ENCODE data around the gene OR6Y1. TPM values are rescaled to one million over a fixed set of nuclear protein-coding genes. Genes with fewer than 3 reads are reported as not detected.

Gene OR6Y1
- total and polyA plus RNA-seq, 2 donors from 2014 or later, result not detected

DNA sequence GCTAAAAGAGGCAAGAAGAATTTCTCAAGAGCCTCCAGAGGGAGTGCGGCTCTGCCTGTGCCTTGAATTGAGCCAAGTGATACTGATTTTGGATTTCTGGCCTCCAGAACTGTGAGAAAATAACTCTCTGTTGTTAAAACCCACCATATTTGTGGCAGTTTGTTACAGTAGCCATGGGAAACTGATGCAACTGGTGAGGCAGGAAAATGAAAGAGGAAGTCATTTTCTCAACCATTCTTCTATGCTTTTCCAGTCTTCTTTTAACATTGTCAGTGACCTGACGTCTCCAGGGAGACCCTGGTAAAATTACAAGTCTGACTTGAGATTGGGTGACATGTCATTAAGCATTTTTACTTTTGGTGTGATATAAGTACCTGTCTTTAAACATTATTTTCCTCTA lies 10.4 kb upstream of the OR6Y1 start:
- TF ChIP-seq CTCF (IDR thresholded peaks at IDR 0.05; ENCODE audit: borderline replicate concordance, extremely low read depth, insufficient read depth), result no peak
- H3K4me3 ChIP-seq (ENCODE audit: low read length in 3 of 3), result no peak overlapping the region
- intact Hi-C loops (cut with DNase I), result no loop called here
- no peaks in the 10 kb centered on the region for H3K36me3 ChIP-seq (ENCODE audit: control insufficient read depth in 2 of 3, insufficient read depth in 3 of 3, low read length in 3 of 3)
- no peaks in the 10 kb centered on the region for H3K4me1 ChIP-seq (ENCODE audit: control insufficient read depth in 2 of 3, insufficient read depth in 2 of 3, low read depth in 1 of 3, low read length in 3 of 3)
- H3K9me3 ChIP-seq (ENCODE audit: control insufficient read depth in 2 of 3, insufficient read depth in 1 of 3, low read length in 3 of 3), result no peaks in the 10 kb centered on the region
- FAIRE-seq (no peak), DNase-seq (no peak)
- H3K27me3 ChIP-seq (ENCODE audit: control insufficient read depth, insufficient read depth, low read length), result no peaks in the 10 kb centered on the region
- no peak overlapping the region for H3K27ac ChIP-seq (ENCODE audit: low read depth in 2 of 2, low read length in 2 of 2)
- H3K9ac ChIP-seq (ENCODE audit: low read length in 3 of 3), result no peak overlapping the region

DNA sequence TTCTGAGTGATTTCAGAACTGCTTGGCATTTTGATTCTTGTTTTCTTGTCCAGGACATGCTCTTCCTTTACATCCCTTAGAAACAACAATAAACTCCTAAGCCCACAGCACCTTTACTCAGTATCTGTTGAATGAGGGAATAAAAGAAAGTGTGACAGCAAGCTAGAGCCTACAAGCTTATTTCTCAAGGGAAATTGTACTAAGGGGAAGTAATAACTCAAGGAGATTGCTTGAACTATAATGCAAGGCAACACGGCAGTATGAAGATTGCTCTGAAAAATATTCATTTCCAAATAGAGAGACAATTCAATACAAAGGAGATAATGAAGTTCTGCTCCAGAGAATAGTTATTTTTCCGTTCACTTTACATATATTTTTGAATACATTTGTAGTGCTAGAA lies 9.6 kb upstream of the OR6Y1 start:
- H3K4me3 ChIP-seq (ENCODE audit: low read length in 3 of 3), result no peak overlapping the region
- no peak overlapping the region for H3K9ac ChIP-seq (ENCODE audit: low read length in 3 of 3)
- H3K27me3 ChIP-seq (ENCODE audit: control insufficient read depth, insufficient read depth, low read length), result no peaks in the 10 kb centered on the region
- no peaks in the 10 kb centered on the region for H3K4me1 ChIP-seq (ENCODE audit: control insufficient read depth in 2 of 3, insufficient read depth in 2 of 3, low read depth in 1 of 3, low read length in 3 of 3)
- no peaks in the 10 kb centered on the region for H3K36me3 ChIP-seq (ENCODE audit: control insufficient read depth in 2 of 3, insufficient read depth in 3 of 3, low read length in 3 of 3)
- no peak for TF ChIP-seq CTCF (IDR thresholded peaks at IDR 0.05; ENCODE audit: borderline replicate concordance, extremely low read depth, insufficient read depth)
- FAIRE-seq, result no peak
- DNase-seq, result no peak
- intact Hi-C loops (cut with DNase I), result no loop called here
- no peaks in the 10 kb centered on the region for H3K9me3 ChIP-seq (ENCODE audit: control insufficient read depth in 2 of 3, insufficient read depth in 1 of 3, low read length in 3 of 3)
- H3K27ac ChIP-seq (ENCODE audit: low read depth in 2 of 2, low read length in 2 of 2), result no peak overlapping the region

DNA sequence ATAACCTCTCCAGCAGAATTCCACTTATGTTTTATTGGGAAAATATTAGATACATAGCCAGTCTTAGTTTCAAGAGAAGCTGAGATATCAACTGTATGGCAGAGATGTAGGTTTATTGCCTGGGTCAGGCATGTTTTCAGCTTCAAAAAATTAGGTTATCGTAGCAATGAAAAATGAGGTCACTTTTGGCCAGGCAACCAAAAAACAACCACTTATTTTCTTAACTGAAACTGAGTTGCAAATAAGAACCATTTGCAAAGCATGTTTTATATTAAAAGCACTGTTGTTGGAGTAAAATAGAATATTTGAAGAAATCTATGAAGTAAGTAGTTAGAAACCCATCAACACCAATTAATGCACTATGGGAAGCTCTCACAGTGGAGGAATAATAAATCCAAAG lies 5.5 kb upstream of the OR6Y1 start:
- H3K4me1 ChIP-seq (ENCODE audit: control insufficient read depth in 2 of 3, insufficient read depth in 2 of 3, low read depth in 1 of 3, low read length in 3 of 3), result no peaks in the 10 kb centered on the region
- H3K9ac ChIP-seq (ENCODE audit: low read length in 3 of 3), result no peak overlapping the region
- no peaks in the 10 kb centered on the region for H3K9me3 ChIP-seq (ENCODE audit: control insufficient read depth in 2 of 3, insufficient read depth in 1 of 3, low read length in 3 of 3)
- H3K36me3 ChIP-seq (ENCODE audit: control insufficient read depth in 2 of 3, insufficient read depth in 3 of 3, low read length in 3 of 3), result no peaks in the 10 kb centered on the region
- FAIRE-seq, result no peak
- intact Hi-C loops (cut with DNase I), result no loop called here
- DNase-seq, result no peak
- H3K27ac ChIP-seq (ENCODE audit: low read depth in 2 of 2, low read length in 2 of 2), result no peak overlapping the region
- no peak overlapping the region for H3K4me3 ChIP-seq (ENCODE audit: low read length in 3 of 3)
- no peak for TF ChIP-seq CTCF (IDR thresholded peaks at IDR 0.05; ENCODE audit: borderline replicate concordance, extremely low read depth, insufficient read depth)
- H3K27me3 ChIP-seq (ENCODE audit: control insufficient read depth, insufficient read depth, low read length), result no peaks in the 10 kb centered on the region

DNA sequence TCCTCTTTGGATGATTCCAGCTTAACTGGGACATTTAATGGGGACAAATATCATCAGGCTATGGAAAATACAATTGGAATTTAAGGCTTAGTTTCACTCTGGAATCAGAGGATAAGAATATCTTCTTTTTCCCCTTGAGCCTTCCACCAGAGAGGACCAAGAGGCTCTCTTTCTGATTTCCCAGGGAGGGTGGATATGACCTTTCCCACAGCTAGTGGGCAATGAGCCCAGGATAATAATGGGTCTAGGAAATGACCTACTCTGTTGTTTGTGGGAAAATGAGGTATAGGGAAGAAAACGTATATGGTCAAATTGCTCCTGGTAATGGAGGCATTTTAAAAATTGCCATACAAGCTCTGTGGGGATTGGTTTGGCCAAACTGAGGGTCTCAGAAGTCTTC lies 1.9 kb downstream of the OR6Y1 start:
- no peak for DNase-seq
- no peaks in the 10 kb centered on the region for H3K4me1 ChIP-seq (ENCODE audit: control insufficient read depth in 2 of 3, insufficient read depth in 2 of 3, low read depth in 1 of 3, low read length in 3 of 3)
- intact Hi-C loops (cut with DNase I), result no loop called here
- no peak overlapping the region for H3K4me3 ChIP-seq (ENCODE audit: low read length in 3 of 3)
- FAIRE-seq, result no peak
- no peaks in the 10 kb centered on the region for H3K27me3 ChIP-seq (ENCODE audit: control insufficient read depth, insufficient read depth, low read length)
- H3K36me3 ChIP-seq (ENCODE audit: control insufficient read depth in 2 of 3, insufficient read depth in 3 of 3, low read length in 3 of 3), result no peaks in the 10 kb centered on the region
- H3K9ac ChIP-seq (ENCODE audit: low read length in 3 of 3), result no peak overlapping the region
- no peak for TF ChIP-seq CTCF (IDR thresholded peaks at IDR 0.05; ENCODE audit: borderline replicate concordance, extremely low read depth, insufficient read depth)
- H3K27ac ChIP-seq (ENCODE audit: low read depth in 2 of 2, low read length in 2 of 2), result no peak overlapping the region
- H3K9me3 ChIP-seq (ENCODE audit: control insufficient read depth in 2 of 3, insufficient read depth in 1 of 3, low read length in 3 of 3), result no peaks in the 10 kb centered on the region

All from kidney (tissue), 14 donors.